ENCODE measurements around the gene ZNF831. TPM values are rescaled to one million over a fixed set of nuclear protein-coding genes. Genes with fewer than 3 reads are reported as not detected.

The ZNF831 gene
- total RNA-seq, 1 donor from 2014 or later: not detected

- peaks cover 28% of the 10 kb centered on the region for H3K27me3 Mint-ChIP-seq
- H3K4me3 Mint-ChIP-seq (ENCODE audit: low read depth): no peak overlapping the region
- no peak for TF ChIP-seq CTCF (IDR thresholded peaks at IDR 0.05; ENCODE audit: unreplicated experiment)
- no peak for DNase-seq (ENCODE audit: low spot score, unreplicated experiment)
- H3K27ac Mint-ChIP-seq: no peak overlapping the region
- no peaks in the 10 kb centered on the region for H3K9me3 Mint-ChIP-seq (ENCODE audit: low read depth)
- H3K4me1 Mint-ChIP-seq (ENCODE audit: low read depth): no peaks in the 10 kb centered on the region
- no peaks in the 10 kb centered on the region for H3K36me3 Mint-ChIP-seq (ENCODE audit: insufficient read depth)
Observed at GRCh38 chr20:59175861-59176260, 12.2 kb downstream of the ZNF831 start.

GRCh38 chr20:59176812-59177211 is 13.2 kb downstream of the ZNF831 start:
- Mint-ChIP-seq H3K9me3 (ENCODE audit: low read depth) (no peaks in the 10 kb centered on the region), H3K4me3 (ENCODE audit: low read depth) (no peak overlapping the region), H3K4me1 (ENCODE audit: low read depth) (no peaks in the 10 kb centered on the region)

GRCh38 chr20:59177266-59178250 is 13.9 kb downstream of the ZNF831 start:
- no peak for DNase-seq (ENCODE audit: low spot score, unreplicated experiment)
- Mint-ChIP-seq H3K4me1 (ENCODE audit: low read depth) (no peaks in the 10 kb centered on the region), H3K4me3 (ENCODE audit: low read depth) (no peak overlapping the region), H3K36me3 (ENCODE audit: insufficient read depth) (no peaks in the 10 kb centered on the region), H3K9me3 (ENCODE audit: low read depth) (no peaks in the 10 kb centered on the region), H3K27me3 (peaks cover 22% of the 10 kb centered on the region), H3K27ac (no peak overlapping the region)
- TF ChIP-seq CTCF (IDR thresholded peaks at IDR 0.05; ENCODE audit: unreplicated experiment): no peak

More at GRCh38 chr20:59176812-59177211, 13.2 kb downstream of the ZNF831 start:
- no peak for TF ChIP-seq CTCF (IDR thresholded peaks at IDR 0.05; ENCODE audit: unreplicated experiment)
- H3K27me3 Mint-ChIP-seq: peaks cover 26% of the 10 kb centered on the region
- H3K36me3 Mint-ChIP-seq (ENCODE audit: insufficient read depth): no peaks in the 10 kb centered on the region
- H3K27ac Mint-ChIP-seq: no peak overlapping the region
- no peak for DNase-seq (ENCODE audit: low spot score, unreplicated experiment)

- Mint-ChIP-seq H3K27ac (no peak overlapping the region), H3K4me1 (ENCODE audit: low read depth) (no peaks in the 10 kb centered on the region), H3K9me3 (ENCODE audit: low read depth) (no peaks in the 10 kb centered on the region), H3K36me3 (ENCODE audit: insufficient read depth) (no peaks in the 10 kb centered on the region), H3K27me3 (peaks cover 17% of the 10 kb centered on the region), H3K4me3 (ENCODE audit: low read depth) (no peak overlapping the region)
- no peak for DNase-seq (ENCODE audit: low spot score, unreplicated experiment)
- TF ChIP-seq CTCF (IDR thresholded peaks at IDR 0.05; ENCODE audit: unreplicated experiment): no peak
Observed at GRCh38 chr20:59178983-59179595, 15.5 kb downstream of the ZNF831 start.

GRCh38 chr20:59179988-59180387 is 16.4 kb downstream of the ZNF831 start:
- Mint-ChIP-seq H3K27ac (no peak overlapping the region), H3K9me3 (ENCODE audit: low read depth) (no peaks in the 10 kb centered on the region), H3K4me1 (ENCODE audit: low read depth) (no peaks in the 10 kb centered on the region), H3K4me3 (ENCODE audit: low read depth) (no peak overlapping the region), H3K36me3 (ENCODE audit: insufficient read depth) (no peaks in the 10 kb centered on the region), H3K27me3 (peaks cover 24% of the 10 kb centered on the region)
- no peak for TF ChIP-seq CTCF (IDR thresholded peaks at IDR 0.05; ENCODE audit: unreplicated experiment)
- no peak for DNase-seq (ENCODE audit: low spot score, unreplicated experiment)

All from progenitor cell of endocrine pancreas (in vitro differentiated cells).